Peyer's patch (tissue), 4 donors: Measurements from ENCODE around the gene ADGRG7. TPM values are rescaled to one million over a fixed set of nuclear protein-coding genes. Genes with fewer than 3 reads are reported as not detected.

Experiments used
- DNase-seq, 3 donors: peaks; one replicate each; pipeline ENCODE4 v3.0.0-alpha.2; 2017 to 2019
- H3K27ac ChIP-seq, 4 donors: fragments of 200-600 bp; sonication (generic); one replicate each; pipeline ENCODE4 v1.5.1; 2016 to 2019
- H3K27me3 ChIP-seq, 2 donors: fragments of 200-600 bp; sonication (generic); one replicate each; pipeline ENCODE4 v1.5.1; 2019
- H3K36me3 ChIP-seq, 3 donors: fragments of 200-600 bp; sonication (generic); one replicate each; pipeline ENCODE4 v1.5.1; 2016 to 2019
- H3K4me1 ChIP-seq, 4 donors: fragments of 200-600 bp; sonication (generic); one replicate each; pipeline ENCODE4 v1.5.1; 2016 to 2019
- H3K4me3 ChIP-seq, 4 donors: fragments of 200-600 bp; sonication (generic); 1 replicate in 3 of 4; 2 replicates in 1 of 4; pipeline ENCODE4 v1.5.1; 2016 to 2019; ENCODE audit warnings: mild to moderate bottlenecking in 1 of 4
- H3K9me3 ChIP-seq, 4 donors: fragments of 200-600 bp; sonication (generic); one replicate each; pipeline ENCODE4 v1.5.1; 2016 to 2019; ENCODE audit warnings: mild to moderate bottlenecking in 1 of 4
- POLR2A ChIP-seq, 2 donors: fragments of 450-650 bp; IDR thresholded peaks; one replicate each; pipeline ENCODE4 v1.5.1; 2017; ENCODE audit warnings: antibody characterized with exemption in 2 of 2, mild to moderate bottlenecking in 2 of 2, moderate library complexity in 2 of 2
- total RNA-seq, 4 donors: library from RNA; depleted of rRNA; stranded (reverse); fragments of >200 nt; gene quantifications; one replicate each; pipeline ENCODE4 v1.1.0, GENCODE V29; 2016
- TF ChIP-seq, protein P1 (sequence below), 6 experiments: fragments of 450-650 bp in 4 of 6; fragments of 200-600 bp in 2 of 6; sonication (generic) in 1 of 6; IDR thresholded peaks; one replicate each; pipeline ENCODE4 v1.5.1; 2017 to 2019; ENCODE audit warnings: antibody characterized with exemption in 6 of 6, mild to moderate bottlenecking in 3 of 6, moderate library complexity in 1 of 6

Gene ADGRG7
- total RNA-seq, 4 donors from 2014 or later = 5.8 to 124 (median 83.1) TPM

- H3K36me3 ChIP-seq = no peaks in the 10 kb centered on the region
- TF ChIP-seq POLR2A (IDR thresholded peaks at IDR 0.05) = no peak
- TF ChIP-seq, protein P1, sequence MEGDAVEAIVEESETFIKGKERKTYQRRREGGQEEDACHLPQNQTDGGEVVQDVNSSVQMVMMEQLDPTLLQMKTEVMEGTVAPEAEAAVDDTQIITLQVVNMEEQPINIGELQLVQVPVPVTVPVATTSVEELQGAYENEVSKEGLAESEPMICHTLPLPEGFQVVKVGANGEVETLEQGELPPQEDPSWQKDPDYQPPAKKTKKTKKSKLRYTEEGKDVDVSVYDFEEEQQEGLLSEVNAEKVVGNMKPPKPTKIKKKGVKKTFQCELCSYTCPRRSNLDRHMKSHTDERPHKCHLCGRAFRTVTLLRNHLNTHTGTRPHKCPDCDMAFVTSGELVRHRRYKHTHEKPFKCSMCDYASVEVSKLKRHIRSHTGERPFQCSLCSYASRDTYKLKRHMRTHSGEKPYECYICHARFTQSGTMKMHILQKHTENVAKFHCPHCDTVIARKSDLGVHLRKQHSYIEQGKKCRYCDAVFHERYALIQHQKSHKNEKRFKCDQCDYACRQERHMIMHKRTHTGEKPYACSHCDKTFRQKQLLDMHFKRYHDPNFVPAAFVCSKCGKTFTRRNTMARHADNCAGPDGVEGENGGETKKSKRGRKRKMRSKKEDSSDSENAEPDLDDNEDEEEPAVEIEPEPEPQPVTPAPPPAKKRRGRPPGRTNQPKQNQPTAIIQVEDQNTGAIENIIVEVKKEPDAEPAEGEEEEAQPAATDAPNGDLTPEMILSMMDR (IDR thresholded peaks at IDR 0.05) = no peak
- DNase-seq = no peak
- H3K4me3 ChIP-seq = peak overlapping the region in 2 of 4 donors; percentile 49 to 61
- H3K9me3 ChIP-seq = no peaks in the 10 kb centered on the region
- no peaks in the 10 kb centered on the region for H3K27me3 ChIP-seq
- H3K27ac ChIP-seq = peak overlapping the region in 2 of 4 donors; percentile 78 to 82
- H3K4me1 ChIP-seq = peaks cover 0 to 9% (median 0%) of the 10 kb centered on the region in 4 donors
These were observed 1.8 kb downstream of the ADGRG7 start for GRCh38 chr3:100611221-100611620.

DNA sequence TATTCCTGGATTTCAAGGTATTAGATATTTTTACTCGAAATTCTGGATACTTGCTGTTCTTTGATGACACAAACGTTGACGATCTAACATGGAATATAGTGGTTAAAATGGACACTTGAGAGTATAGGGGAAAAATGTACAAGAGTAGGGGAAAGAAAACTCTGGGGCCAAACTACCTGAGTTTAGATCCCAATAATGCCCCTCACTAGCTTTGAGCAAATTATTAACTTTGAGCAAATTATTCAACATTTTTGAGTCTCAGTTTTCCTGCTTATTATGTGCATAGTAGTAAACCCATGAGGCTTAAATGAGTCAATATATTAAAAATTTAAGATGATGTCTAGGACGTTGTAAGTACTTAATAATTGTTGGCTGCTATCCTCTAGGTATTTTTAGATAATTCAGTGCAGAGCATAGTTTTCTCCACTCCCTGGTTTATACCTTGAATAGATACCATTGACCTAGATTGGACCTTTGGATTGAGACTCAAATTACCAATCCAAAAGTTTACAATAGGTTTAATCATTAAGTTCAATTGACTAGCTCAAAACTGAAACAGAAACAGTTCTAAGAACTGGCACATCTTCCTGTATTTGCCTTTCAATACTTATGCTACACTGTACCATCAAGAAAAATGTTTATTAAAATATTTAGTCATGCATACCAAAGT, 4.5 kb downstream of the ADGRG7 start:
- Histone ChIP-seq H3K36me3 (no peaks in the 10 kb centered on the region), H3K4me1 (peaks cover 0 to 5% (median 0%) of the 10 kb centered on the region in 4 donors), H3K27me3 (no peaks in the 10 kb centered on the region), H3K27ac (peak overlapping the region in 3 of 4 donors; percentile 40 to 79 (median 78)), H3K4me3 (peak overlapping the region in 2 of 4 donors; percentile 33 to 49), H3K9me3 (no peaks in the 10 kb centered on the region)
- TF ChIP-seq, protein P1 (IDR thresholded peaks at IDR 0.05) = no peak
- peak in 1 of 2 donors; percentile 36 for TF ChIP-seq POLR2A (IDR thresholded peaks at IDR 0.05)
- no peak for DNase-seq

DNA sequence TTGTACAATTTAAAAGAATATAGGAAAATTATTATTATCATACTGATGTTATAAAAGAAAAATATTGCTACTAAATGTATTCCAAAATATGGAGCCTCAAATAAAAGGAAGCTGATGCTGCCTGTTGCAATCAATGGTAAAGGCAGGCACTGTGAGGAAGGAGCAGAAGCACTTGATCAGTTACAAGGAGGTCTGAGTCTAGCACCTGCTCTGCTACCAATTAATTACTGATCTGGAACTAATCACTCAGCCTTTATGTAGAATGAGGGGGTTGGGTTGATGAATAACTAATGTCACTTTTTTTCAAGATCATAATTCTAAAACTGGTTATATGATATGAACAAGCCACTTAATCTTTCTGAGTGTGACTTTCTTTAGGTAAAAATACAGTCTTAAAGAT, 5.5 kb downstream of the ADGRG7 start:
- H3K4me3 ChIP-seq = peak overlapping the region in 2 of 4 donors; percentile 2 to 49
- peaks cover 0 to 5% (median 0%) of the 10 kb centered on the region in 4 donors for H3K4me1 ChIP-seq
- no peak for DNase-seq
- TF ChIP-seq, protein P1 (IDR thresholded peaks at IDR 0.05) = no peak
- TF ChIP-seq POLR2A (IDR thresholded peaks at IDR 0.05) = no peak
- peak overlapping the region in 1 of 4 donors; percentile 12 for H3K27ac ChIP-seq
- no peaks in the 10 kb centered on the region for H3K9me3 ChIP-seq
- H3K27me3 ChIP-seq = no peaks in the 10 kb centered on the region
- no peaks in the 10 kb centered on the region for H3K36me3 ChIP-seq

DNA sequence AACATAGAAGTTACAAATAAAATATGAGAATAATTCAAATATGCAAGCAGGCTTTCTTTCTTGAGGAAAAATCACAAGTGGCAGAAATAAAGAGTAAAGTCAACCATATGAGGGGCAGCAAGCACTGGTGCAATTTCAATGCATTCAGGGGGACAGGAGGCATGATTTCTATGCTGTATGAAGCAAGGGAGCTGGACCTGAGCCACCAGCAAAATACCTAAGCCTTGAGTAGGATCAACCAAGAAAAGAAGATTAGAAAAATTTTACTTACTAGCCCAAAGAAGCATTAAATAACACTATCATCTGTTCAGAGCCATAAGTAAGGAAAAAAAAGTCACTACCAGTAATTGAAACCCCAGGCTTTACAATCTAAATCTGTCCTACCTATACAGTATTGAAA, 6.3 kb downstream of the ADGRG7 start:
- H3K9me3 ChIP-seq = no peaks in the 10 kb centered on the region
- H3K27me3 ChIP-seq = no peaks in the 10 kb centered on the region
- DNase-seq = no peak
- TF ChIP-seq, protein P1 (IDR thresholded peaks at IDR 0.05) = no peak
- no peak for TF ChIP-seq POLR2A (IDR thresholded peaks at IDR 0.05)
- H3K27ac ChIP-seq = no peak overlapping the region
- H3K4me3 ChIP-seq = no peak overlapping the region
- H3K36me3 ChIP-seq = no peaks in the 10 kb centered on the region
- H3K4me1 ChIP-seq = peaks cover 0 to 5% (median 0%) of the 10 kb centered on the region in 4 donors

DNA sequence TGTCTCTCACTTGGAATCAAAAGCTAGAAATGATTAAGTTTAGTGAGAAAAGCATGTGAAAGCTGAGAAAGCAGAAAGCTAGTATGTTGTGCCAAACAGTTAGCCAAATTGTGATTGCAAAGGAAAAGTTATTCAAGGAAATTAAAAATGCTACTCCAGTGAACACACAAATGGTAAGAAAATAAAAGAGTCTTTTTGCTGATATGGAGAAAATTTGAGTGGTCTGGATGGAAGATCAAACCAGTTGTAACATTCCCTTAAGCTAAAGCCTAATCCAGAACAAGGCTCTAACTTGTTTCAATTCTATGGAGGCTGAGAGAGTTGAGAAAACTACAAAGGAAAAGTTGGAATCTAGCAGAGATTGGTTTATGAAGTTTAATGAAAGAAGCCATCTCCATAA, 11.8 kb downstream of the ADGRG7 start:
- Histone ChIP-seq H3K9me3 (no peaks in the 10 kb centered on the region), H3K27ac (no peak overlapping the region), H3K27me3 (no peaks in the 10 kb centered on the region), H3K4me3 (no peak overlapping the region), H3K36me3 (no peaks in the 10 kb centered on the region), H3K4me1 (no peaks in the 10 kb centered on the region)
- no peak for TF ChIP-seq POLR2A (IDR thresholded peaks at IDR 0.05)
- TF ChIP-seq, protein P1 (IDR thresholded peaks at IDR 0.05) = no peak
- no peak for DNase-seq
